Skeletal muscle cell (primary cell): ENCODE results near the gene VTI1A.
"Not testable (repeated sequence)": the region's sequence is repeated elsewhere in the genome, so short reads cannot be mapped to it uniquely, and the experiment has no call there.

ENCODE experiments used
- DNase-seq: peaks from one replicate; pipeline ENCODE4 v3.0.0-alpha.2; 2010; ENCODE audit warnings: low read depth
- H3K4me3 ChIP-seq: 2 replicates; pipeline ENCODE4 v1.5.1; 2011; ENCODE audit warnings: low read depth, mild to moderate bottlenecking, control low read depth, low read length, moderate library complexity

VTI1A gene

GRCh38 chr10:112498806-112499205, 51.8 kb downstream of the VTI1A start:
- H3K4me3 ChIP-seq = no peak overlapping the region
- DNase-seq = no peak

- not testable (repeated sequence) for DNase-seq, H3K4me3 ChIP-seq
Measured at GRCh38 chr10:112499985-112500384, 53.0 kb downstream of the VTI1A start.

GRCh38 chr10:112502536-112502935, 55.5 kb downstream of the VTI1A start:
- DNase-seq = no peak
- no peak overlapping the region for H3K4me3 ChIP-seq

- no peak for DNase-seq
Measured at GRCh38 chr10:112503643-112504042, 56.6 kb downstream of the VTI1A start.

GRCh38 chr10:112507046-112507445, 60.0 kb downstream of the VTI1A start:
- DNase-seq = no peak
- no peak overlapping the region for H3K4me3 ChIP-seq

More at GRCh38 chr10:112503643-112504042, 56.6 kb downstream of the VTI1A start:
- H3K4me3 ChIP-seq = no peak overlapping the region

GRCh38 chr10:112507988-112508387, 61.0 kb downstream of the VTI1A start:
- no peak overlapping the region for H3K4me3 ChIP-seq
- DNase-seq = no peak

GRCh38 chr10:112509558-112510291, 62.7 kb downstream of the VTI1A start:
- no peak for DNase-seq
- H3K4me3 ChIP-seq = no peak overlapping the region

- no peak overlapping the region for H3K4me3 ChIP-seq
- DNase-seq = no peak
Measured at GRCh38 chr10:112510384-112510783, 63.4 kb downstream of the VTI1A start.

- DNase-seq = no peak
- no peak overlapping the region for H3K4me3 ChIP-seq
Measured at GRCh38 chr10:112512294-112512693, 65.3 kb downstream of the VTI1A start.

GRCh38 chr10:112515126-112515525, 68.1 kb downstream of the VTI1A start:
- H3K4me3 ChIP-seq = no peak overlapping the region
- DNase-seq = no peak

- H3K4me3 ChIP-seq = no peak overlapping the region
- no peak for DNase-seq
Measured at GRCh38 chr10:112515852-112516251, 68.8 kb downstream of the VTI1A start.

GRCh38 chr10:112517451-112517862, 70.4 kb downstream of the VTI1A start:
- H3K4me3 ChIP-seq = no peak overlapping the region
- no peak for DNase-seq

GRCh38 chr10:112519133-112519761, 72.2 kb downstream of the VTI1A start:
- DNase-seq = no peak

GRCh38 chr10:112520914-112521313, 73.9 kb downstream of the VTI1A start:
- H3K4me3 ChIP-seq = no peak overlapping the region
- no peak for DNase-seq

More at GRCh38 chr10:112519133-112519761, 72.2 kb downstream of the VTI1A start:
- H3K4me3 ChIP-seq = no peak overlapping the region

GRCh38 chr10:112524641-112525040, 77.6 kb downstream of the VTI1A start:
- no peak for DNase-seq
- H3K4me3 ChIP-seq = no peak overlapping the region

GRCh38 chr10:112525200-112525599, 78.2 kb downstream of the VTI1A start:
- DNase-seq = no peak

GRCh38 chr10:112526139-112526538, 79.1 kb downstream of the VTI1A start:
- DNase-seq = no peak
- no peak overlapping the region for H3K4me3 ChIP-seq

More at GRCh38 chr10:112525200-112525599, 78.2 kb downstream of the VTI1A start:
- H3K4me3 ChIP-seq = no peak overlapping the region

- H3K4me3 ChIP-seq = peak overlapping the region; percentile 25
- DNase-seq = no peak
Measured at GRCh38 chr10:112526906-112527305, 79.9 kb downstream of the VTI1A start.

- H3K4me3 ChIP-seq = no peak overlapping the region
- DNase-seq = no peak
Measured at GRCh38 chr10:112528235-112528634, 81.2 kb downstream of the VTI1A start.

- peak overlapping the region; percentile 37 for H3K4me3 ChIP-seq
- no peak for DNase-seq
Measured at GRCh38 chr10:112531421-112531820, 84.4 kb downstream of the VTI1A start.

GRCh38 chr10:112532189-112532588, 85.2 kb downstream of the VTI1A start:
- peak overlapping the region; percentile 37 for H3K4me3 ChIP-seq
- no peak for DNase-seq
